Measurements from ENCODE around the gene CPNE4. TPM values are rescaled to one million over a fixed set of nuclear protein-coding genes. Genes with fewer than 3 reads are reported as not detected.

The CPNE4 gene
- total and polyA plus RNA-seq, 2 donors from 2014 or later, result 0.79 to 1.2 TPM

DNA sequence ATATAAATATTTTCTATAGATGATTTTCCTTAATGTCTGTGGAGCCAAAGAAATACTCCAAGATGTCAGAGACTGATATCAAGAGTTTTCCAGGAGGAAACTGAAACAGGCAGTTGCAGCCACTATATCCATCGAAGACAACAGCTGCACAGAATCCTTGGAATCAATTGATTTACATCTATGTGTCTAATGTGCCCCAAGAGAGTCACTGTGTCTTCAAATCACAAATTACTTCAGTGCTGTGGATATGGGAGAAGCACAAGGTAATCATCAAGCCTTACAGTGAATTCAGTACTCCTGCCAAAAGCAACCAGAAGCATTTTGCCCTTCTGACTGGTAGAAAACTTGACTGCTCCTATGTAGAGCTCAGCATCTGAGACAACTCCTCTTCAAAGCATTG lies 51.1 kb downstream of the CPNE4 start:
- H3K9me3 ChIP-seq (ENCODE audit: control insufficient read depth in 2 of 3, insufficient read depth in 1 of 3, low read length in 3 of 3), result no peaks in the 10 kb centered on the region
- no peak overlapping the region for H3K4me3 ChIP-seq (ENCODE audit: low read length in 3 of 3)
- H3K9ac ChIP-seq (ENCODE audit: low read length in 3 of 3), result no peak overlapping the region
- intact Hi-C loops (cut with DNase I), result no loop called here
- H3K27me3 ChIP-seq (ENCODE audit: control insufficient read depth, insufficient read depth, low read length), result no peaks in the 10 kb centered on the region
- no peaks in the 10 kb centered on the region for H3K36me3 ChIP-seq (ENCODE audit: control insufficient read depth in 2 of 3, insufficient read depth in 3 of 3, low read length in 3 of 3)
- H3K4me1 ChIP-seq (ENCODE audit: control insufficient read depth in 2 of 3, insufficient read depth in 2 of 3, low read depth in 1 of 3, low read length in 3 of 3), result no peaks in the 10 kb centered on the region
- TF ChIP-seq CTCF (IDR thresholded peaks at IDR 0.05; ENCODE audit: borderline replicate concordance, extremely low read depth, insufficient read depth), result no peak
- FAIRE-seq, result no peak
- DNase-seq, result peak in 1 of 5 donors; percentile 5
- no peak overlapping the region for H3K27ac ChIP-seq (ENCODE audit: low read depth in 2 of 2, low read length in 2 of 2)

- Histone ChIP-seq H3K4me3 (ENCODE audit: low read length in 3 of 3) (no peak overlapping the region), H3K27ac (ENCODE audit: low read depth in 2 of 2, low read length in 2 of 2) (no peak overlapping the region), H3K4me1 (ENCODE audit: control insufficient read depth in 2 of 3, insufficient read depth in 2 of 3, low read depth in 1 of 3, low read length in 3 of 3) (no peaks in the 10 kb centered on the region), H3K27me3 (ENCODE audit: control insufficient read depth, insufficient read depth, low read length) (no peaks in the 10 kb centered on the region), H3K9me3 (ENCODE audit: control insufficient read depth in 2 of 3, insufficient read depth in 1 of 3, low read length in 3 of 3) (no peaks in the 10 kb centered on the region), H3K9ac (ENCODE audit: low read length in 3 of 3) (no peak overlapping the region), H3K36me3 (ENCODE audit: control insufficient read depth in 2 of 3, insufficient read depth in 3 of 3, low read length in 3 of 3) (no peaks in the 10 kb centered on the region)
- FAIRE-seq (no peak), DNase-seq (no peak)
- intact Hi-C loops (cut with DNase I), result no loop called here
- no peak for TF ChIP-seq CTCF (IDR thresholded peaks at IDR 0.05; ENCODE audit: borderline replicate concordance, extremely low read depth, insufficient read depth)
These were observed 53.5 kb downstream of the CPNE4 start for GRCh38 chr3:131981323-131981722.

DNA sequence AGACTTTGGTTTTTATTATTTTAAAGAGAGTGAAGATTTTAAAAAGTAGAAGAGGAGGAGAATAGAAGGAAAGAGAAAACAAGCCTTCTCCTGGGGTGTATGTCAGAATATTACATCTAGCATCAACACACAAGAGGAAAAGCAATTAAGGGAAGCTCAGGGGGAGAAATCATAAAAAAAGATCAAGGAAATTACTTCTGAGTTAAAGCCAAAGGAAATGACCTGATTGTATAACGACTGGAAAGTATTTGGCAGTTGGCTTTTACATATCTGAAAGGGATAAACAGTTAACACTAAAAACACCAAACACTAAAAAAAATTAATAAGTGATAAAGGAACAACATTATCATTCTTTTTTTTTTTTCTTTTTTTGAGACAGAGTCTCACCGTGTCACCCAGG lies 58.4 kb downstream of the CPNE4 start:
- H3K36me3 ChIP-seq (ENCODE audit: control insufficient read depth in 2 of 3, insufficient read depth in 3 of 3, low read length in 3 of 3), result no peaks in the 10 kb centered on the region
- peaks cover 0 to 6% (median 0%) of the 10 kb centered on the region in 3 donors for H3K4me1 ChIP-seq (ENCODE audit: control insufficient read depth in 2 of 3, insufficient read depth in 2 of 3, low read depth in 1 of 3, low read length in 3 of 3)
- H3K9ac ChIP-seq (ENCODE audit: low read length in 3 of 3), result no peak overlapping the region
- no peak for DNase-seq
- no peak for TF ChIP-seq CTCF (IDR thresholded peaks at IDR 0.05; ENCODE audit: borderline replicate concordance, extremely low read depth, insufficient read depth)
- no peak for FAIRE-seq
- no peaks in the 10 kb centered on the region for H3K9me3 ChIP-seq (ENCODE audit: control insufficient read depth in 2 of 3, insufficient read depth in 1 of 3, low read length in 3 of 3)
- intact Hi-C loops (cut with DNase I), result no loop called here
- no peak overlapping the region for H3K4me3 ChIP-seq (ENCODE audit: low read length in 3 of 3)
- H3K27me3 ChIP-seq (ENCODE audit: control insufficient read depth, insufficient read depth, low read length), result no peaks in the 10 kb centered on the region
- no peak overlapping the region for H3K27ac ChIP-seq (ENCODE audit: low read depth in 2 of 2, low read length in 2 of 2)

- DNase-seq (no peak), FAIRE-seq (no peak)
- H3K27ac ChIP-seq (ENCODE audit: low read depth in 2 of 2, low read length in 2 of 2), result no peak overlapping the region
- no peak overlapping the region for H3K4me3 ChIP-seq (ENCODE audit: low read length in 3 of 3)
- peaks cover 0 to 2% (median 0%) of the 10 kb centered on the region in 3 donors for H3K9me3 ChIP-seq (ENCODE audit: control insufficient read depth in 2 of 3, insufficient read depth in 1 of 3, low read length in 3 of 3)
- H3K4me1 ChIP-seq (ENCODE audit: control insufficient read depth in 2 of 3, insufficient read depth in 2 of 3, low read depth in 1 of 3, low read length in 3 of 3), result peaks cover 0 to 6% (median 0%) of the 10 kb centered on the region in 3 donors
- no peaks in the 10 kb centered on the region for H3K36me3 ChIP-seq (ENCODE audit: control insufficient read depth in 2 of 3, insufficient read depth in 3 of 3, low read length in 3 of 3)
- intact Hi-C loops (cut with DNase I), result no loop called here
- TF ChIP-seq CTCF (IDR thresholded peaks at IDR 0.05; ENCODE audit: borderline replicate concordance, extremely low read depth, insufficient read depth), result no peak
- H3K9ac ChIP-seq (ENCODE audit: low read length in 3 of 3), result no peak overlapping the region
- H3K27me3 ChIP-seq (ENCODE audit: control insufficient read depth, insufficient read depth, low read length), result no peaks in the 10 kb centered on the region
These were observed 59.8 kb downstream of the CPNE4 start for GRCh38 chr3:131975047-131975446.

Data from kidney (tissue), 14 donors.